Activated CD8-positive, alpha-beta memory T cell treated with anti-CD3 and anti-CD28 coated beads for 36 hours (primary cell): Measurements from ENCODE around the gene CEP295NL. TPM values are rescaled to one million over a fixed set of nuclear protein-coding genes. Genes with fewer than 3 reads are reported as not detected.

Source experiments
- CTCF ChIA-PET: fragments of 350-600 bp; sonication (Branson Sonifier 250); formaldehyde crosslinking; loops from one replicate; lab custom pipeline; 2021; ENCODE audit warnings: antibody characterized with exemption; lab: Charles Lee
- POLR2A ChIA-PET: fragments of 350-600 bp; sonication (Branson Sonifier 250); formaldehyde crosslinking; loops from one replicate; lab custom pipeline; 2021; ENCODE audit warnings: antibody characterized with exemption; lab: Charles Lee
- total RNA-seq, 2 experiments: library from RNA; stranded (reverse); gene quantifications; one replicate each; pipeline ENCODE4 v1.2.3, GENCODE V29; 2021

The CEP295NL gene
- total RNA-seq, 2 experiments from 2014 or later, result not detected

DNA sequence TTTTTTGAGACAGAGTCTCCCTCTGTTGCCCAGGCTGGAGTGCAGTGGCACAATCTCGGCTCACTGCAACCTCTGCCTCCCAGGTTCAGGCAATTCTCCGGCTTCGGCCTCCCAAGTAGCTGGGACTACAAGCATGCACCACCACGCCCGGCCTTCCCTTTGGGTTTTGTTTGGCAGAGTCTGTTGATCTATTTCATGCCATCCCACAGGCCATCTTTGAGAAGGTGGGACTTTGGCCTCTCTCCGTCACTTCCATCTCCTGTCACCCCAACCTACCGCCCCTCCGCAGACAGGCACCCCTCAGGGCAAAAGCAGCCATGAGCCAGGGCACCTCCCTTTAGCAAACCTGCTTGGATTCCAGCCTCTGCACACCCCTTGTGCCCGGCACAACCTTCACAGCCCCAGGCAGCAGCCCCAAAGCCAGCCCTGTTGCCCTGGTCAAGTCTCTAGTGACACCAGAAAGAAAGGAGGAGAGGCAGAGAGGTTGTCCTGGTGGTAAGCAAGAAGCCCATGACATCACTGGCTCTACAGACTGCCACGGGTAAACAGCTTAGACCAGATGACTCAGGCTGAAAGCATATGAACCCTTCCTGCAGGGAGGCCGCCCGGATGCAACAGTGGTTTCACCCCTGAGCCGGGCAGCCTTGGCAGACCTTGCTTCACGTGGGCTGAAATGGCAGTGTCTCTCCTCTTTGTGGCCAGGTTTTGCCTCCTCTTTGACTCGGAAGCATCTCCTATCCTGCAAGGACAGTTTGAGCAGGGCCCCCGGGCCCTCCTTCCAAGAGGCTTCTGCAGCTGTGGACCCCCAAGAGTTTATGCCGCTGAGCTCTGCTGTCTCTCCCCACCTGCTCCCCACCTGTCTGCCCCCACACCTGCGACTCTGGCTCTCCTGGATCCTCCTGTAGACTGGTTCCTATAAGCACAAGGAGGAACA lies 30.3 kb upstream of the CEP295NL start:
- CTCF ChIA-PET, result no interaction called here
- POLR2A ChIA-PET, result interaction anchor here (0.6 to 1.0 kb wide), 2 partner anchors 18 to 68 kb away, joined by 3 read pairs; no protein-coding TSS in a partner anchor

DNA sequence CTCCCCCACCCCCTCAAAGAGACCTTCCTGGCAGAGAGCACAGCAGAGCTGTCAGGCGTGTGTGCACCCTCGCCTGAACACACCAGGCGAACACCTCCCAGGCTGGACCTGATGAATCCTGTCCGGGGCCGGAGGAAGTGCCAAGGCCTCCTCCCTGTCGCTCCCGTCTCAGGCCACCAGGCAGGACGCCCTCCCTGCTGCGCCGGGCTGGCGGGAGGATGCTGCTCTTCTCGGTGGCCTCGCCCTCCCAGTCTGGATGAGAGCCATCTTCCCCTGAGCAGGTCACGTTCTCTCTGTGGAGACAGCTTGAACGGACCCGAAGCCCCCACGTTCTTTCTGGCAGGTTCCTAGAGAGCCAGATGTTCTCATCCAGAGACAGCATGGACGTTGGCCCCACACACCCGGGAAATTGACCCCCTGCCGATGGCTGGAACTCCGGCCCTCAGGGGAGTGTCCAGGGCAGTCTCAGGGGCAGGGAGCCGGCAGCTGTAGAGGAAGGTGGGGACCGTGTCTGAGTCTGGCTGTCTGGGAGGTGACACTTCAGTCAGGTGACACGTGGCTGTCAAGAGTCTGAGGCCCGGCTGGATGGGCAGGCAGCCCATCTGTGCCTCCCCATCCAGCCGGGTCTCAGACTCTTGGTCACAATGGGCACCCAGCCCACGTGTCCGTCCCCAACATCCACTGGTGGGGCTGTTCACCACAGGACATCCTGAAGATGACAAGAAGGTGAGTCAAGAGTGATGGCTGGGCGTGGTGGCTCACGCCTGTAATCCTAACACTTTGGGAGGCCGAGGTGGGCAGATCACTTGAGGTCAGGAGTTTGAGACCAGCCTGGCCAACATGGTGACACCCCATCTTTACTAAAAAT lies 27.1 kb upstream of the CEP295NL start:
- ChIA-PET POLR2A (no interaction called here), CTCF (no interaction called here)

DNA sequence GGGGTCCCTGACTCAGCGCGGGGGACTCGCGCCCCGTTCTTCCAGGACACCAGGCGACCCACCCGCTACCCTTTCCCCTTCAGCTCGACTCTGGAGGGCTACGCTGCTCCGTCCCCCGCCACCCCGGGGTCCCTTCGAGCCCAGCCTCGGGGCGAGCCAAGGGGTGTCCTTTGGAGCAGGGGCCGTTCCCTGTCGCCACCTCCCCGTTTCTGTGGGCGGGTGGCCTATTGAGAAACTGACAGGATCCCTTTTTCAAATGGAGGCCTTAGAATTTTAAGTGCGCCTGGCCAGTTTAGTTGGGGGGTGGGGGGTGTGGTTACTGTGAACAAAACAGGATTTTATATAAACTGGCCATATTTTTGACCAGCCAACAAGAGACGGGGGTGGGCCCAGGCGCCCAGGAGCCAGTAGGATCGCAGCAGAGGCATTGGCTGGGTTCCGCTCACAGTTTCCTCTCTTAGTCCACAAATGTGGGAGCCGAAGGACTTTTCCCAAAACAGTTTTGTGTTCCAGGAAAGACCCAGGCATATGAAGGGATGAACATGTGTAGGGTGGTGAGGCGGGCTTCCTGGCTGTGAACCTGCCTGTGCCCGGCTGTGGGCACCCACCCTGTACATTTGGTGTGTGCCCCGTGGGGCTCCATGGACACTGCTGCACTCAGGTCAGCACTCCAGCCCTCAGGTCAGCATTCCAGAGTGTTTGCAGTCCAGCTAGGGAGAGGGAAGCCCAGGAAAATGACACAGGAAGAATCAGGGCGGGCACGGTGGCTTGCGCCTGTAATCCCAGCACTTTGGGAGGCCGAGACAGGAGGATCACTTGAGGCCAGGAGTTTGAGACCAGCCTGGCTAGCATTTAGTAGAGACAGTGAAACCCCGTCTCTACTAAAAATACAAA lies 22.9 kb upstream of the CEP295NL start:
- CTCF ChIA-PET, result interaction anchor here (0.7 to 1.0 kb wide), 2 partner anchors 60 to 688 kb away, joined by 3 to 4 read pairs; no protein-coding TSS in a partner anchor
- POLR2A ChIA-PET, result no interaction called here

DNA sequence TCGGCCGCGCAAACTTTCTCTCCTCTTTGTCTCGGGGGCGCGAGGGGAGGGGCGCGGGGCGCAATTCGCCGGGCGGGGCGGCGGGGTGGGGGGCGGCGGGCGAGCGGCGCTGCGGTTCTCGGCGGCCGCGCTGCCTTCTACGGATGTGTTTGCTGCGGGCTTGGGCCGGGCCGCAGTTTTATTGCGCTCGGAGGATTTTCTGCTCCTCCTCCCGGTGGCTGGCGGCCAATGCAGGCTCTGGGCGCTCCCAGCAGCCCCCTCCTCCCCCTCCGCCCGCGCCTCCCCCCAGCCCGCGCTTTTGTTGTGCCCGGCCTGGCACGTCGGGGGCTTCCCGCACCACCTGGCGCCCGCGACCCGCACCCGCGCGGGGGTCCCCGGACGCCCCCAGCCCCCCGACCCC lies 22.2 kb upstream of the CEP295NL start, which contains the start of gene TIMP2:
Gene TIMP2 (minus strand): TSS at position 154 of the 400 bp plus-strand sequence. CDS start 299 bp downstream, outside the sequence.
- CTCF ChIA-PET, result interaction anchor here (1.0 kb wide), 1 partner anchor 59 kb away, joined by 3 read pairs; no protein-coding TSS in a partner anchor
- POLR2A ChIA-PET, result no interaction called here

DNA sequence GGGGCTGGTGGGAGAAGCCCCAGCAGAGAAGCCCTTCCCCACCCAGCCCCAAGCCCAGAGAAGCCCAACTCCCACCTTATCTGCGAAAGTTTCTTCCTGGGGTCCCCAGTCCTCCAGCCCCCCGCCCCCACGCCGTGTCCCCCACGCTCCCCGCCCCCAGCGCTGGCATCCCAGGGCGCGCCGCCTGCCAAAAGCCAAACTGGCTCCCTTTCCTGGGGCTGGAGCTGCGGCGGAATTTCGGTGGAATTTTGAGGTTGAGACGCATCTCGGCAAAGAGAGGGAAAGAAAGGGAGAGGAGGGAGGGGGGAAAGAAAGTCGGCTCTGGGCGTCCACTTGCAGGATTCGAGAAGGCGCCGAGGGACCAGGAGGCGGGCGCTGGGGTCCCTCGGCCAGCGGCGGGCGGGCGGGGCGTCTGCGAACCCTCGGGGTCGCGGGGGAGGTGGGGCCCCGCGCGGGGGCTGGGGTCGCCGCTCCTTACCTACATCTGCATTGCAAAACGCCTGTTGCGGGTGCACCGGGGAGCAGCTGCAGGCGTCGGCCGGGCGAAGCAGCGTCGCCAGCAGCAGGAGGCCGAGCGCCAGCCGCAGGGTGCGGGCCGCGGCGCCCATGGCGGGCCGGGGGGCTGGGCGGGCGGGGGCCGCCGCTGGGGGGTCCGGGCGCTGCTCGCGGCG lies 21.6 kb upstream of the CEP295NL start:
- CTCF ChIA-PET, result interaction anchor here (1.0 kb wide), 1 partner anchor 59 kb away, joined by 3 read pairs; no protein-coding TSS in a partner anchor
- POLR2A ChIA-PET, result no interaction called here

DNA sequence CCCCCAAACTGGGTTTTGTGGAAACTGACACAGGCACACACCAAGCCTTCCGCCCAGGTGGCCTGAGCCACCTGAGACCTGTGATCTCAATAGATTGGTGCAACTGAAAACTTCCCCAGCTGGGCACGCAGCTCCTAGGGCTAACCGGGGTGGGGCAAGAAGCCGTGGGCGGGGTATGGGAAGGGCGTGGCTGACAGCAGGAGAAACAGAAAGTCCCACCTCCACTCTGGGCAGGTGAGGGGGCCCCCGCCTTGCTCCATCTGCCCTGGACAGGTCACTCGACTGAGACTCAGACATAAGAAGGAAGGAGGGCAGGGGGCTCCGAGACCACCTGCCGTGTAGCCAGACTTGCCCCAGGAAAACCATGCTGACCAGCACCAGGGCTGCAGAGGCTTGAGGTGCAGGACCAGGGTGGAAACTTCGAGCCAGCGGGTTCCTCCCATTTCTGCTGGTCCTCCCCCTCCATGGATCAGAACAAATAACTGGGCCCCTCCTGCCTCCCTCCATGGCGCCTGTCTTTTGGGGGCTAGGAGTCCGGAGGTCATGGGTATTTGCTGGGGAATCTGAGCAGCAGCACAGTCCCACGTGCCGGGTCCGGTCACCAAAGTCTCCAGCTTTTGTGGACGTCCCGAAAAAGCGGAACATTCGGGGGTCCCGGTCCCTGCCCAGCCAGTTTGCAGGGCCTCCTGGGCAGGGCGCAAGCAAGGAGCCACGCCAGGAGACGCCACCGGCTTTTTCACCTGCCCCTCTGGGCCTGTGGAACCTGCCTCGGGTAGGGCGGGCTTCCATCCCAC lies 20.9 kb upstream of the CEP295NL start:
- CTCF ChIA-PET, result interaction anchor here (1.1 kb wide), 1 partner anchor 58 kb away, joined by 6 read pairs; no protein-coding TSS in a partner anchor
- POLR2A ChIA-PET, result no interaction called here

DNA sequence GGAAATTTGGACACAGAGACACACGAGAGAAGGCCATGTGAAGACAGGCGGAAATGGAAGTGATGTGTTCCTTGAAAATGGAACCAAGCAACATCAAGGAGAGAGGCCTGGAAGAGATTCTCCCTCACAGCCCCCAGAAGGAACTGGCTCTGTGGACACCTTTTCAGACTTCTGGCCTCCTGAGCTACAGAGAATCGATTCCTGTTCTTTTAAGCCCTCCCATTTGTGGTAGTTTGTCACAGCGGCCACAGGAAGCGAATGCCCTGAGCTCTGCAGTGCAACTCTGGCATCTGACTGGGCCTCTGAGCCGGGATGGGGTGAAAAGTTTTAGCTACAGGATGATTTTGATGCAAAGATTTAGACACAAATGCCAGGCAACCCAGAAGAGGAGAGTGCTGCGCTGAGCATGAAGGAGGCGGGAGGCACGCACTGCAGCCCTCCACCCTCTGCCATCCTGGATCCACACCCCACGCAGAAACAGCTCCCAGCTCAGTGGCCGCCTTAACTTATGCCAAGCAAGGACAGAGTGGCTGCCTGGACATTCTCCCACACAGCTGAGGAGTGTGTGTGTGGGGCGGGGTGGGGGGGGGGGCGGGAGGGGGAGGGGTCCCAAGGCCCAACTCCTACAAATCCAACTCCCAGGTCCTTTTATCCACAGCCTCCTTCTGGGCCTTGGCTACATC lies 20.0 kb upstream of the CEP295NL start:
- ChIA-PET CTCF (interaction anchor here (0.5 to 1.1 kb wide), 2 partner anchors 48 to 57 kb away, joined by 3 to 6 read pairs; no protein-coding TSS in a partner anchor), POLR2A (no interaction called here)

DNA sequence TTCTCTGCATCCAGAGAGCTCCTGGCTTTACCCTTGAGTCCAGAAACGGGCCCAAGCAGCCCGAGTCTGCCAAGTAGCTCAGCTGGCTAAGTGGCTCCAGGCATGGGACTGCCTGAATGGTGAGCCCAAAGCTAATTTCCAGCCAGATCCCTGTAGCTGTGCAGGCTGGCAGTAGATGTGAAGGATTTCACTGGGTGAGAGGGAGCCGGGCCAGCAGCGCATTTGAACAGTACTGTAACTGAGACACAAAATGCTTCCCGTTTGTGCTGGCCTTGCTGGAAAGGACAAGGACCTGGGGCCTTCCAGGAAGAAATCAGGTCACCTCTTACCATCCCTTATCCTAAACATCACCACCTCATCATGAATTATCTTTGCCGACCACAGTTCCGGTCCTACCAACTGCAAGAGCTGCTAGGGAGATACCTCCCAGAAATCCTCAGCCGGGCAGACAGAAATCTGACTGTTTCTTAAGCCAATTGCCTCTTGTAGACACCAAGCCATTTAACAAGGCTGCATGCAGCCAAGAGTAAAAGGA lies 18.5 kb upstream of the CEP295NL start:
- CTCF ChIA-PET, result interaction anchor here (1.3 kb wide), 1 partner anchor 50 kb away, joined by 3 read pairs; no protein-coding TSS in a partner anchor
- POLR2A ChIA-PET, result no interaction called here

DNA sequence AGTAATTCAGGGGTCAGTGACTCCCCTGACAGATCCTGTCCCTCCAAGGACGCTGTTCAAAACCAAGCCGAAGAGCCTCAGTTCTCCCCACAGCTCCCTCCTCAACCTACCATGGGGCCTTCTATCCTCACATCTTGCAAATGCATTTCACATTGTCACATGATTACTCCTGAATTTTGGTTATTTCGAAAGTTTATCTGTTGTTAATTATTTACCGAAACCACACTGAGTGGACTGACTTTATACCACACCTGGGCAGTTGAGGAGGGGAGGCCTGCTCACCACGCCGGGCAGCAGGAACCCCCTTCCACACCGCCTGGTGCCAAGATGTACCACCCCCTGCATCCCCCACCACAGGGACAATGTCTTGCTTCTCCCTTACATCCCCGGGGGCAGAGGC lies 17.5 kb upstream of the CEP295NL start:
- POLR2A ChIA-PET, result no interaction called here
- CTCF ChIA-PET, result interaction anchor here (1.3 kb wide), 1 partner anchor 51 kb away, joined by 3 read pairs; no protein-coding TSS in a partner anchor

DNA sequence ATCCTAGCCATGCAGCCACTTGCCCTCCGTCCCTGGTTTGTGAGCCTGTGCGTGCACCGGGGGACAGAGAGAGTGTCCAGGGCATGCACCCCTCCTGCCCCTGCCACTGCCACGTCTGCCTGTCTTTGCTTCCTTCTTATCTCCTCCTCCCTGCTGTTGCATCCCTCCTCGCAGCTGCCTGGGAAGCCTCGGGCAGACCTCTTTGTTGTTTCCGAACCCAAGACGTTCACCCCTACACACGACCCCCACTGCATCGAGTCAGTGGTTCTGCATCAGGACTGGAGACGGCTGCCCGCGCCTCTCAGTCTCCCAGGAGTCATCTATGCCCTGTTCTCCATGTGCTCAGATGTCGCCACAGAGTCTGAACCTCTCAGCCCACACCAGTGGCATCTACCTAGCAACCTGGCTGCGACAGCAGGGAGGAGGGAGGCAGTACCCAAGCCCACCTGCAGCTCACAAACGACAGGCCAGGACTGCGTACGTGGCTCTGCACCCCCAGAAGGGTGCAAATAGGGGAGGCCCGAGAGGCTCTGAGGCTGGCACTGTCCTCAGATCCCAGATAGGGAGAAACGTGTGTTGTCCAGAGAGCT lies 17.0 kb upstream of the CEP295NL start:
- POLR2A ChIA-PET, result no interaction called here
- CTCF ChIA-PET, result interaction anchor here (1.3 kb wide), 1 partner anchor 52 kb away, joined by 3 read pairs; no protein-coding TSS in a partner anchor

DNA sequence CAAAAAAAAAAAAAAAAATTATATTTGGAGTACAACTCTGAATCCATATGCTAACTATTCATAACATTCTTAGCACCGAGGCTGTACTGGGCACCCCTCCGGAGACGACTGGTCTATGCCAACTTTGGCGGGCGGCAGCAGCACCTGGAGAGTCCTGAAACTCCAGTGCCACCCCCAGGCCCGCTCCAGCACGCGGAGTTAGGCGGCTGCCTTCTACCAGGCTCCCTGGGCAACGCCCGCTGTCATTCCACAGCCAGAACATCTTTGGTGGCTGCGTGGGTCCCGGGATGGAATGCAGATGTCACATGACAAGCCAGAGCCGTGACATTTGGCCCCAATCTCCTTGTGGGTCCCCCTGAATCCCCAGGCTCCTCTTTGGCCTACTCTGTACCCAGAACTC lies 16.0 kb upstream of the CEP295NL start:
- CTCF ChIA-PET, result no interaction called here

DNA sequence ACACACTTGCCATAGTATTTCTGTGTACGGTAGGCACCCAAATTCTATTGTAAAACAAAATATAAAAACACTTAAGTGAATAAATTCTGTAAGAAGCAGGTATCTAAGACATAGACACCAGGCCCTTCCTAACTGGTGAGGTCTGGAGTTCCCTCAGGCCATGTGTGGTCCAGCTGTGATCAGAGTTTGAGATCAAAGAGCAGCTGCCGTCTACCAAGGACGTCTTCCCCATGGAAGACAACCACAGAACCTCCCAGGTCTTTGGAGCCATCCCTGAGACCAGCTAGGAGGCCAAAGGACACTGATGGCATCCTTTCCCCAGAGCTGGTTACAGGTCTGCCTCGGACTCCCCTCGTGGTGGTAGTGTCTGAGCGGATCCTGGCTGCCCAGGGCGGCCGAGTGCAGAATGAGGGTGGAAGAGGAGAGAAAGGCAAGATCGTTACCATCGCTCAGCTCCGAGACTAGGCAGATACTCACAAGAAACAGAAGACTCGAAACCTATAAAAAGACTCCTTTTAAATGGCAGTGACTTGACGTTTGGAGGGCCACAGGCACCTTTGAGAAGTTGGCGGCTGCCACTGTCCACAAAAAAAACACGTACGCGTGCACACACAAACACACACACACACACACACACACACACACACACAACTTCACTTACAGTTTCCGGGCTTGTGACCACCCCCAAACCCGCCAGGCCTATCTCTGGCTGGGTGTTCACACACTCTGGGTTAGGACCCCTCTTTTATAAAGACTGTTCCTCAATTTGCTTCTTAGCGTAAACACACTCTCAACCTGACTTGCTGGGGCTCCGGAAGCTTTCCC lies 14.7 kb upstream of the CEP295NL start:
- CTCF ChIA-PET, result no interaction called here
- POLR2A ChIA-PET, result no interaction called here

More for the DNA sequence above, 16.0 kb upstream of the CEP295NL start:
- POLR2A ChIA-PET, result no interaction called here

DNA sequence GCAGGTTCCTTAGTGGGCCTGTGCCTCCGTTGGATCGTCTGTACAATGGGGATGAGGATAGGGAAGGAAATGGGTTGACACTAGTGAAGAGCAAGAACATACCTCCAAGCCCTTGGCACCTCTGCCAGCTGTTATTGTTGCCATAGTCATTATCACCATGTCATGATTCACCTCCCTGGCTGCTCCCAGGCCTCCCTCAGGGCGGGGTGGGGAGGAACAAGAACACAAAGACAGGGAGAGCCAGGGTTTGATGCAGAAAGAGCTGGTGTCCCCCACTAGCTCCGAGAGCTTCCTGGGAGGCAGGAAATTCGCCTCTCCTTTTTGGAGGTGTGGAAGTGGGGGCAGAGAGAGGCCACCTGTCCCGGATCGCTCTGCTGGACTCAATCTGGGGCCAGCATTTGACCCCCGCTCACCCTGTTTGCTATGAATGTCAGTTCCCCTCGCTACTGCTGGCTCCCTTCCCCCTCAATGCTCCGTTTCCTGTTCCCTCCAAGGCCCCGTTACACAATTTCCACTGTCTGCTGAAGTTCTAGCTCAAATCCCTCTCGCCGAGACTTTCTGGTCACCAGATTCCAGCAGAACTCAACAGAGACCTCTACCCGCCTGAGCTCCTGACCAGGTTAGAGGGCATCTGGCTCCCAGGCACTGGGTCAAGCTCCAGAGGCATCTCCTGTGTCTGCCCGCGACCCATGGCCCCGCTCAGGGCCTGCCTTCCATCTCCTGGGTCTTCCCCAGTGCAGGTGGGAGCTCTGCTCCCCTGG lies 13.1 kb upstream of the CEP295NL start:
- ChIA-PET CTCF (interaction anchor here (0.6 kb wide), 1 partner anchor 831 kb away, joined by 3 read pairs; no protein-coding TSS in a partner anchor), POLR2A (interaction anchor here (0.5 kb wide), 1 partner anchor 26 kb away, joined by 6 read pairs; no protein-coding TSS in a partner anchor)

DNA sequence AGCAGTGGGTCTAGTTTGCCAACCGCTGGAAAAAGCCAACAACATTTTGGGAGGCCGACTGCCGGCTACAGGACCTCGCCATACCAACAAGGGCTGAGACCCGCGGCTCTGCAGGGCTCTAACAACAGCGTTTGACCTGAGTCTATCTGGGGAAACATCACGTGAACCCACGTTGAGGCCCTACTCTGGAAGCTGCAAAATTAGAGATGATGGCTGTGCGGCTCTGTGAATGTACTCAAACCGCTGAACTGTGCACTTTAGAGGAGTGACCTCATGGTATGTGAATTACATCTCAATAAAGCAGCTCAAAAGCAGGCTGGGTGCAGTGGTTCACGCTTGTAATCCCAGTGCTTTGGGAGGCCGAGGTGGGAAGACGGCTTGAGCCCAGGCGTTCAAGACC lies 10.1 kb upstream of the CEP295NL start:
- ChIA-PET POLR2A (no interaction called here), CTCF (interaction anchor here (0.7 kb wide), 1 partner anchor 28 kb away, joined by 4 read pairs; no protein-coding TSS in a partner anchor)
